ENCODE results near the gene ATP10A. TPM values are rescaled to one million over a fixed set of nuclear protein-coding genes. Genes with fewer than 3 reads are reported as not detected.

The ATP10A gene
- total RNA-seq, 1 experiment from 2014 or later, result 0.02 TPM

GRCh38 chr15:25663515-25663914 is 199.6 kb downstream of the ATP10A start:
- no peak for DNase-seq (ENCODE audit: low read depth, low spot score)
- H3K27ac ChIP-seq (ENCODE audit: low read depth, low read length), result no peak overlapping the region

More at GRCh38 chr15:25663515-25663914, 199.6 kb downstream of the ATP10A start:
- Histone ChIP-seq H3K9me2 (ENCODE audit: insufficient read depth) (no peaks in the 10 kb centered on the region), H3K4me2 (ENCODE audit: low read length) (no peak overlapping the region), H3K27me3 (ENCODE audit: insufficient read depth, low read length) (no peaks in the 10 kb centered on the region), H3K9ac (ENCODE audit: low read length) (no peak overlapping the region), H2AFZ (ENCODE audit: low read depth, low read length, poor library complexity, severe bottlenecking) (no peak overlapping the region), H3K4me3 (replicated peaks in 1 of 2; ENCODE audit: low read depth in 1 of 2, low read length in 2 of 2) (no peak overlapping the region), H3K36me3 (ENCODE audit: control insufficient read depth in 1 of 2, insufficient read depth in 2 of 2, low read length in 2 of 2) (no peaks in the 10 kb centered on the region), H4K20me1 (ENCODE audit: insufficient read depth) (no peaks in the 10 kb centered on the region), H3K79me2 (ENCODE audit: insufficient read depth, low read length) (no peaks in the 10 kb centered on the region), H3K9me3 (ENCODE audit: control insufficient read depth in 1 of 2, insufficient read depth in 1 of 2, low read depth in 1 of 2, low read length in 2 of 2) (peaks cover 0 to 30% of the 10 kb centered on the region in 2 experiments; a peak in 2 of 4 replicates), H3K4me1 (ENCODE audit: control insufficient read depth in 1 of 2, insufficient read depth in 2 of 2, low read length in 2 of 2) (no peaks in the 10 kb centered on the region)
- TF ChIP-seq EGR1 (IDR thresholded peaks at IDR 0.05; ENCODE audit: low read depth), result no peak
- TF ChIP-seq ZFX (IDR thresholded peaks at IDR 0.05), result no peak
- no peak for TF ChIP-seq ELF1 (IDR thresholded peaks at IDR 0.05; ENCODE audit: borderline replicate concordance, low read depth)
- TF ChIP-seq MAX (IDR thresholded peaks at IDR 0.05), result no peak
- no peak for TF ChIP-seq SRF (IDR thresholded peaks at IDR 0.05; ENCODE audit: low read depth)
- TF ChIP-seq EZH2phosphoT487 (IDR thresholded peaks at IDR 0.05; ENCODE audit: borderline replicate concordance), result no peak
- no peak for TF ChIP-seq JUND (IDR thresholded peaks at IDR 0.05)
- TF ChIP-seq SIN3A (IDR thresholded peaks at IDR 0.05; ENCODE audit: low read depth), result no peak
- TF ChIP-seq ZBTB33 (IDR thresholded peaks at IDR 0.05; ENCODE audit: extremely low read depth, insufficient replicate concordance, low read length), result no peak
- no peak for TF ChIP-seq ATF3 (IDR thresholded peaks at IDR 0.05)
- TF ChIP-seq CEBPB (IDR thresholded peaks at IDR 0.05; ENCODE audit: low read depth), result no peak
- no peak for TF ChIP-seq CTCF (IDR thresholded peaks at IDR 0.05 in 2 of 3, conservative IDR thresholded peaks at IDR 0.05 in 1 of 3; ENCODE audit: borderline replicate concordance in 1 of 3, insufficient read depth in 1 of 3, low read depth in 2 of 3, low read length in 2 of 3)
- TF ChIP-seq SP1 (IDR thresholded peaks at IDR 0.05; ENCODE audit: low read depth), result no peak
- CTCF ChIA-PET, result no interaction called here
- BruUV-seq (replicated peaks), result no TSS peak
- POLR2A ChIA-PET, result no interaction called here
- ATAC-seq, result no peak
- intact Hi-C loops (cut with micrococcal nuclease), result no loop called here
- RAD21 ChIA-PET (ENCODE audit: low non-redundant PET in 1 of 2, low total read pairs in 2 of 2, uncharacterized antibody in 2 of 2, unreplicated experiment in 2 of 2), result no interaction called here
